ENCODE measurements around the gene RAB7A.
A peak's percentile ranks its signal among the peaks of the same experiment; 100 is the strongest.

RAB7A gene

DNA sequence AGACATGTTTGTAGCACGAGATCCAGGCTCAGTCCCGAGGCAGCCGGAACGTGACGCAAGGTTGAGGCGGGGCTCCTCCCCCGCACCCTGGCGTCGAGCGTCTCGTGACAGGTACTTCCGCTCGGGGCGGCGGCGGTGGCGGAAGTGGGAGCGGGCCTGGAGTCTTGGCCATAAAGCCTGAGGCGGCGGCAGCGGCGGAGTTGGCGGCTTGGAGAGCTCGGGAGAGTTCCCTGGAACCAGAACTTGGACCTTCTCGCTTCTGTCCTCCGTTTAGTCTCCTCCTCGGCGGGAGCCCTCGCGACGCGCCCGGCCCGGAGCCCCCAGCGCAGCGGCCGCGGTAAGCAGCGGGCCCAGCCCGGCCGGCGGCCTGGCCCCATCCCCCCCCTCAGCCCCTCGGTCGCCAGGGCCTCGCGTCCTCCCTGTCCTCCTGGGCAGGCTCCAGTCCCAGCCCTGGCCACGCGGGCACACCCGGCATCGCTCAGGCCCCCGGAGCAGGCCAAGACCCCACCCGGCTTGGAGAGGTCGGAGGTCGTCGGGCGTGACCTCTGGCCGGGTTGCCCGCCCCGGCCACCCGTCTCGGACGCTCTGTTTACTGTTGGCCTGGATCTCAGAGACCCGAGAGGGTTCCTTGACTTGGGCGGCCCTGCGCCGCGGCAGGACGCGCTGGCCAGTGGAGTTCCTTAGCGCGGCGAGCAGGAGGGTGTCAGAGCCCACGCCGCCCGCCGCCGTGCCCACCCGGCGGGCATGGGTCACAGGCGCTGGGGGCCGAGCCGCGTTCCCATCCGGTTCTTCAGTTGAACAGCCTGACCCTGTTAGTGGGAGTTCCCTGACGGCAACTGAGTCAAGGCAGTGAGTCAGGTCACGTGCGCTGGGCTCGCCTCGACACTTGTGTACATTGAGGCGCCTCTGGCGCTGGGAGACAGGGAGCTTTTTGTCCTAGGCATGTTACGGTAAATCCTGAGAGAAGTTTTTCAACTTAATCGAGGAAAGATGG, at the start of gene RAB7A:
Gene RAB7A (plus strand): TSS at position 161 of the 994 bp plus-strand sequence. CDS start 69,185 bp downstream, outside the sequence.
- peak; percentile 91 to 95 for DNase-seq (ENCODE audit: low read depth in 2 of 2, low spot score in 1 of 2)

DNA sequence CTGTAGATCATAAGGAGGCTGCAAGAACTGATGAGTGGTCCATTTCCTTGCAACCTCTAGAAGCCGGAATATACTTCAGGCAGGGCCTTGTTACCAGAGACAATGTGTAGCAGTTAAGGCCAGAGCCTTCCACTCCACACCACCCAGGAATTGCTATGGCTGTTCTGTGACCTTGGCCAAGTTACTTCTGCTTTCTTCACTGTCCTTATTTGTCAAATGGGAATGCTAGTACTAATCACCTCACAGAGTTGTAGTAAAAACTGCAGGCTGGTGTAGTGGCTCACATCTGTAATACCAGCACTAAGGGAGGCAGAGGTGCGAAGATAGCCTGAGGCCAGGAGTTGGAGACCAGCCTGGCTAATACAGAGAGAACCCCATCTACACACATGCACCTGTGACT, 46.6 kb upstream of the RAB7A start:
- DNase-seq (ENCODE audit: low read depth in 2 of 2, low spot score in 1 of 2) = no peak

DNA sequence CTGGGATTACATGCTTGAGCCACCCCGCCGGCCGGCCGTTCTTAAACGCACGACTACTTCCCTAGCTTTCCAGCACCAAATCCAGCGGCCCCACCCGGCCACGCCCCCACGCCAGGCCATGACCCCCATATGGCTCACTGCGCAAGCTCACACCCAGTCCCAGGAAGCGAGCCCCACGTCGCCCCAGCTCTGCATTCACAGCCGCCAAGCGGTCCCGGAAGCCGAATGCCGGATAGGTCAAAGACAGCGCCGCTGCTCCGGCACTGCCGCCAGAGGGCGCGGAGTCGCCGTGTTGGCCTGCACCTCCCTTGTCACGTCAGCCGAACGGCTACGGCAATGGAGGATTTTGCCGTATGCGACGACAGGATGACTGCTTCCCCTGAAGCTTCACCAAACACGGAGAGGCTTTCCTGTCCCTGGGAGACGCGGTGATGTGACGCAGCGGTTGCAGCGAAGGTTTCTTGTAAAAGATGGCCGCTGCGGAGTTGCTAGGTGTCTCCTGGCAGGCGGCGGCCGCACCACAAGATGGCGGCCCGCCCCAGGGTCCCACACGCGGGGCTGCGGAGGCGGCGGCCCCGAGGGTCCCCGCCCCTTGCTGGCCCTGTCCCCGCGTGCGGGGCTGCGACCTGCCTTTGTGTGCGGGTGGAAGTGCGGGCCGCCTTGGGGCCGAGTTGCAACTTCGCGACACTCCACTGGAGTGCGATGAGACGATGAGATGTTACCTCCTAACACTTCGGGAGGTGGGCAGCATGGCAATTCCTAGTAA, 45.2 kb upstream of the RAB7A start:
- DNase-seq (ENCODE audit: low read depth in 2 of 2, low spot score in 1 of 2) = peak; percentile 91 to 95

DNA sequence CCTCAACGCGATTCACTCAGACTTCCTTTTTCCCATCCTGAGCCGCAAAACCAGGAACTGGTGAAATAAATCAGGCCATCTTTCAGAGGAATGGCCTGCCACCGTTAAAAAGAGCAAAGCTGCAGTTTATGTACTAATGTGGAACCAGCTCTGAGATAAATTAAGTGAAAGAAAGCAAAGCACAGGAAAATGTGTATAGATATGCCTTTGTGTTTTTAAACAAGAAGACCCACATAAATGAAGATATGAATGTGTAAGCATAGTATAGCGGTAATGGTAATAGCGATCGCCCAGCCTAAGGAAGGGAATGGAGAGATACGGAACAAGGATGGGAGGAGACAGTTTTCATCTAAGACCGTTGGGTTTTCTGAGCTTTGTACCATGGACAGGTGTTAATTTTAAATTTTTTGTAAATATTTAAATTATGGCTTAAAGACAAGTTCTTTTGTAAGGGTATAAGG, 44.6 kb upstream of the RAB7A start:
- no peak for DNase-seq (ENCODE audit: low read depth in 2 of 2, low spot score in 1 of 2)

DNA sequence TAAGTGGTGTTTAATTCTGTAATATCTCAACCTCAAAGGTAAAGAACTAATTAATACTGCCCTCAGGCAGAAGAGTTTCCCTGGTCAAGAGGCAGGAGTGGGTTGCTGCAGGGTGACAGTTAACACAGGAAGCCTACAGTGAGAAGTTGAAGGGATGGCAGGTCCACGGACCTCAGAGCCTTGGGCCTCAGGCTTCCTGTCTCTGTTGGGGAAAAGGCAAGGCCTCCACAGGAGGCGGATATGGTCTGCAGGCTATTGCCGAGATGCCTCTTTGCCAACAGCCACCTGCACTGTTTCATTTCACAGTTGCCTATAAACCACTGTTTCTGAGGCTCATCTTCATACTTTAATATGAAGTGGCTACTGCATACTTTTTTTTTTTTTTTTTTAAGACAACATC, 42.0 kb upstream of the RAB7A start:
- DNase-seq (ENCODE audit: low read depth in 2 of 2, low spot score in 1 of 2) = no peak

DNA sequence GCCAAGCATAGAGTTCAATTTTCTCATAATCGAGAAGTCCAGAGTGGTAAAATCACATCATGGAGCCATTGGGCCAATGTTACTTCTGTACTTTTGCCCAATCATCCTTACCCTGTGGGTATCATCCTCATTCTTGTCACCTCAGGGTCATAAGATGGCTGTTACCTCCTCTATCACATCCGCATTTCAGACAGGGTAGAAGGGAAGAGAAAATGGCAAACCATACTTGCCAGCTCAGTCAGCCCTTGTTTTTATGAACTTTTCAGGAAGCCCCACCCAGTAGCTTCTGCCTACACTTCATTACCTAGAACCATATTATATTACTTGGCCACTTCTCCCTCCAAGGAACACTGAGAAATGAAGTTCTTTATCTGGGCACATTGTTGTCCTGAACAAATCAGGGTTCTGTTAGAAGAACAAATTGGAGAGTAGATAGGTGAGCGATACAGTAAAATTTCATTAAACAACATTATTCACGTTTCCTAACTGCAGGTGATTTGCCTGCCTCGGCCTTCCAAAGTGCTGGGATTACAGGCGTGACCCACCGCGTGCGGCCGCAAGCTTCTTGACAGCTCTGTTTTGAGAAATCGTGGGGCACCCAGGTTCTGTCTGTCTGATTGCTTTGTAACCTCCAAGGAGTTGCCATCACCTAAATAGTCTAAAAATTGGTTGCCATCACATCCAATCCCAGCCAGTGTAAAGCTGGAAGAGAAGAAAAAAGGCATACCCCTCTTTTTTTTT, 40.8 kb upstream of the RAB7A start:
- DNase-seq (ENCODE audit: low read depth in 2 of 2, low spot score in 1 of 2) = no peak

DNA sequence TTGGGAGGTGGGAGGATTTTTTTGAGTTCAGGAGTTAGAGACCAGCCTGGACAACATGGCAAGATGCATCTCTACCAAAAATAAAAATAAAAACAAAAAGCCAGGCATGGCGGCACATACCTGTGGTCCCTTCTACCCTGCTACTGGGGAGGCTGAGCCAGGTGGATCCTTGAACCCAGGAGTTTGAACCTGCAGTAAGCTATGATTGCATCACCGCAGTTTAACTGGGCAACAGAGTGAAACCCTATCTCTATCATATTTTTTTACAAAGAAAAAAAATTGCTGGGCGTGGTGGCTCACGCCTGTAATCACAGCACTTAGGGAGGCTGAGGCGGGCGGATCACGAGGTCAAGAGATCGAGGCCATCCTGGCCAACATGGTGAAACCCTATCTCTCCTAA, 39.5 kb upstream of the RAB7A start:
- DNase-seq (ENCODE audit: low read depth in 2 of 2, low spot score in 1 of 2) = no peak

DNA sequence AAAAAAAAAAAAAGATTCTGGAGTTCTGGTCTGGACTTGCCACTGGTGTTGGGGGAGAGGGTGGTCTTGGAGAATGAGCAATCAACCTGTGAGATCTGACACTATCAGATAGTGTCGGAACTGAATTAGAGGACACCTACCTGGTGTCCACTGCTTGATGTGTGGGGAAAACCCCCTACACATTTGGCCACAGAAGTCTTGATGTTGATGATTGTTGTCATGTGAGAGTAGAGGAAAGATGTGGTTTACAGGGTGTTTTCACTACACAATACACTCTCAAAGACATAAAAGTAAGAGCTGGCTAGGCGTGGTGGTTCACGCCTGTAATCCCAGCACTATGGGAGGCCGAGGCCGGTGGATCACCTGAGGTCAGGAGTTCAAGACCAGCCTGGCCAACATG, 36.9 kb upstream of the RAB7A start:
- no peak for DNase-seq (ENCODE audit: low read depth in 2 of 2, low spot score in 1 of 2)

DNA sequence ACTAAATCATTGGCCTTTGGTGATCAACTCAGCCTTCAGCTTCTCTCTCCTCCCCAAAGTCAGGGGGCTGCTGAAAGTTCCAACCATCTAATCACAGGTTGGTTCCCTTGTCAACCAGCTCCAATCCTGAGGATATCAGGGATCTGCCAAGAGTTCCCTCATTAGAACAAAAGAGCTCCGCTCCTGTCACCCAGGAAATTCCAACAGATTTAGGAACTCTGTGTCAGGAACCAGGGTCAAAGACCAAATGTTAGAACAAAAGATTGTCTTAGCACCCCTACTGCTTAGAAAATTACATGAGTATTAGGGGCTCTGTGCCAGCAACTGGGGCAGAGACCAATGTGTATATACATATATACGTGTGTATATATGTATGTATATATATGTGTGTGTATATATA, 32.3 kb upstream of the RAB7A start:
- DNase-seq (ENCODE audit: low read depth in 2 of 2, low spot score in 1 of 2) = no peak

DNA sequence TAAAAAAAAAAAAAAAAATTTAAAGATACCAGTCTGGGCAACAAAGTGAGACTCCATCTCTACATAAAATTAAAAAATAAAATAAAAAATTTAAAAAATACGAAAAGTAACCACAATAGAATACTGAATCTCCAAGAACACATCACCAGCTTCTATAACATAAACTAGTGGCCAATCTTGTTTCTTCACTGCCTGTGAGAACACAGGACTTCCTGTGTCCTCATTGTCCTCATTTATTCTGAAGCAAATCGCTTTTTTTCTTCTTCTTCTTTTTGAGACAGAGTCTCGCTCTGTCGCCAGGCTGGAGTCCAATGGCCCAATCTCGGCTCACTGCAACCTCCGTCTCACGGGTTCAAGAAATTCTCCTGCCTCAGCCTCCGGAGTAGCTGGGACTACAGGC, 28.6 kb upstream of the RAB7A start:
- no peak for DNase-seq (ENCODE audit: low read depth in 2 of 2, low spot score in 1 of 2)

DNA sequence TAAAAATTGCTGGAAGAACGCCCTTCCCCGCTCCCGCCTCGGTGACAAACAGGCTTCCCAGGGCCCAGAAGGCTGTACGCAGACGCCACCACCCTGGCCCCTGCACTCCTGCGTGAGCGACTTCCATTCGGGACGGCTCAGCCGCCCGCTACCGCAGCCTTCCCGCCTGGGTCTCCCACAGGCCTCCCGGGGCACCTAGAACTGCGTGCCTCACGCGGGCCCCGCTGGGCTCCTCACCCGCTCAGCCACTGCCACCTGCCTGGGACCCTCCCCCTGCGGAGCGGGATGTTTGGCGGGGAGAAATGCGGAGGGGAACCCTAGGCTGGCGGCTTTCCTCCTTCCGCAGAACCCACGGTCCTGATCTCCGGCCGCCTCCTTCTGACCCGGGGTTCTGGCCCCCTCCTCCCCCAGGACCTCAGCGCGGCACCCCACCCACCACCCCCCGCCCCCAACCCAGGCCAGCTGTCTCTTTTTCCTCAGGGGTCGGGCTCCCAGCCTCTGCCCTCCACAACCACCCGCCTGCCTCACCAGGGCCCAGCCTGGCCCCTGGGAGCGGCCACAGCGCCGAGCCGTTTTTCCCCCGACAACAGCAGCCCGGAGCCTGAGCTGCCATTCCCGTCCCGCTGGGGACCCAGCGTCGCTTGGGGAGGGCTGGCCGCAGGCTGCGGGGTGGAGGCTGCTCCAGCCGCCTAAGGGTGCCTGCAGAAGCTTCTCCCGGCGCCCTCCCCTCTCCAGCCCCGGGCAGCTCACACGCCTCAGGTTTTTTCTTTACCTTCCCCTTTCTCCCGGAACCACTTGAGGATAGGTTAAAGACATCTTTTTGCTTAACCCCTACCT, 27.6 kb upstream of the RAB7A start:
- no peak for DNase-seq (ENCODE audit: low read depth in 2 of 2, low spot score in 1 of 2)

DNA sequence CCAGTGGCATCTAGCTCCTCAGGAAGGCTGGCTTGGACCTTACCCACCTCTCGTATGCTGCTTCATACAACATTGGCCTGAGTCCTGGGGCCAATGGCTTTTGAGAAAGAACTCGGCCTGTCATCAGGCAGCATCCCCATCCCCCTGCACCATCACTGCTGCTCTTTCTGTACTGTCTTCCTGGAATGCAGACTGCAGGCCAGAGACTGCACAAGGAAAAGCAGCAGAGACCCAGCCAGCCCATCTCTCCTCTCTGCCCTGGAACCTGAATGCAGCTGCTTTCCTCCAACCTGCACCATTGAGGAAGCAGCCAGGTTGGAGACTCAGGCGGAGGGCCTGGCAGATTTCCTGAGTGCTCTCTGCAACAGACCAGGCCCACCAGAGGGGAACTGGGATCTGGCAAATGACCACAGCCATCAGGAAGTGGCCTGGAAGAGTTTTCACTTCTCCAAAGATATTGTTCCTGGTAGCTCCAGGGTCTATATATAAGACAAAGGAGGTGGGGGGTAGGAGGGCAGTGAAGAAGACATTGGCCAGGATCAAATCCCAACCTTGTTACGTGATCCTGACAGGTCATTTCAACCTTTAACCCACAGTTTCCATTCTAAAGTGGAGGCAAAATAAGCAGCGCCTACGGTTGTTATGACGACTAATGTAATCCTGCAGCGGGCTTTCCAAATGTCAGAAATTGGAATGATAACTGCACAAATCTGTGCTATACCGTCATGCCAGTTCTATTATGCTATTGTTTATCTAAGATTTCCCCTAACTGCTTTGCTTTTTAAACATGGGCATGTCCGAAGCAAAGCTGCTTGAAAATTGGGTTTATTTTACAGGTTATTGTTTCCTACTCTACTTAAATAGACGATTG, 24.4 kb upstream of the RAB7A start:
- DNase-seq (ENCODE audit: low read depth in 2 of 2, low spot score in 1 of 2) = no peak

DNA sequence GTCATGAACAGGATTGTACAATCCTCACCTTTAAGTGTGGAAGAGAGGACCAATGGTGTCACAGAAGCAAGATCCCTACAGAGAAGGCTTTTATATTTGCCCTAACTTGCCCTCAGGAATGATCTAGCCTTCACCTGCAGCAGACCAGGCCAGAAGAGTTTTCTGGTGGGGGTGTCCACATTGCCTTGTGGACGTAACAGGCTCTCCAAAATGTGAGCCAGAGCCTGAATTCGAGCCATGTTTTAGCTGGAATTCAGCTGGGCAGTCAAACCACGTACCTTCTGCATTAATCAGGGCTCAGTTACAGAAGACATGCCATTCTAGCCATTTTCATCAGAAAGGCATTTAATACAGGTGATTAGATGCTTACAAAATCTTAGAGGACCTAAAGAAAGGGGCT, 23.6 kb upstream of the RAB7A start:
- no peak for DNase-seq (ENCODE audit: low read depth in 2 of 2, low spot score in 1 of 2)

DNA sequence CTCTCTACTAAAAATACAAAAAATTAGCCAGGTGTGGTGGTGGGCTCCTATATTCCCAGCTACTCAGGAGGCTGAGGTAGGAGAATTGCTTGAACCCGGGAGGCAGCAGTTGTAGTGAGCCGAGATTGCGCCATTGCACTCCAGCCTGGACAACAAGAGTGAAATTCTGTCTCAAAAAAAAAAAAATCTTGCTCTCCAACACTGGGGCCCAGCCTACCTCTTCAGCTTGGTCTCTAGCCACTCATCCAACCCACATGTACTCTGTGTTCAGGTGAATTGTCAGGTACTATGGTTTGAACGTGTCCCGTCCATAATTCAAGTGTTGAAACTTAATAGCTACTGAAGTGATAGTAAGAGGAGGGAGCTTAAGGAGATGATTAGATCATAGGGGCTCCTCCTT, 22.4 kb upstream of the RAB7A start:
- DNase-seq (ENCODE audit: low read depth in 2 of 2, low spot score in 1 of 2) = no peak

DNA sequence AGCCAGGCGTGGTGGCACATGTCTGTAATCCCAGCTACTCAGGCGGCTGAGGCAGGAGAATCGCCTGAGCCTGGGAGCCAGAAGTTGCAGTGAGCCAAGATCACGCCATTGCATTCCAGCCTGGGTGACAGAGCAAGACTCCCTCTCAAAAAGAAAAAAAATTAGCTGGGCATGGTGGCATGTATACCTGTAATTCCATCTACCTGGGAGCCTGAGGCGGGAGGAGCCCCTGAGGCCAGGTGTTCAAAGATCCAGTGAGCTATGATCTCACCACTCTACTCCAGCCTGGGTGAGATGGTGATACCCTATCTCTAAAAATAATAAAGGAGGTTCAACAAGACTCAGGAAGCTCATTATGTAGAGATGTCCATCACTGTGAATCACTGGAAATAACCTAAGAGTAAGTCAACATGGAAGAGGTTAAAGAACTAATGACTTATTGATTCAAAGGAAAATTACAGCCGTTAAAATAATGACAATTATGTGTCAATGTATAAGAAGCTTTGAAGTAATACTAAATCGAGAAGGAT, 19.8 kb upstream of the RAB7A start:
- DNase-seq (ENCODE audit: low read depth in 2 of 2, low spot score in 1 of 2) = no peak

DNA sequence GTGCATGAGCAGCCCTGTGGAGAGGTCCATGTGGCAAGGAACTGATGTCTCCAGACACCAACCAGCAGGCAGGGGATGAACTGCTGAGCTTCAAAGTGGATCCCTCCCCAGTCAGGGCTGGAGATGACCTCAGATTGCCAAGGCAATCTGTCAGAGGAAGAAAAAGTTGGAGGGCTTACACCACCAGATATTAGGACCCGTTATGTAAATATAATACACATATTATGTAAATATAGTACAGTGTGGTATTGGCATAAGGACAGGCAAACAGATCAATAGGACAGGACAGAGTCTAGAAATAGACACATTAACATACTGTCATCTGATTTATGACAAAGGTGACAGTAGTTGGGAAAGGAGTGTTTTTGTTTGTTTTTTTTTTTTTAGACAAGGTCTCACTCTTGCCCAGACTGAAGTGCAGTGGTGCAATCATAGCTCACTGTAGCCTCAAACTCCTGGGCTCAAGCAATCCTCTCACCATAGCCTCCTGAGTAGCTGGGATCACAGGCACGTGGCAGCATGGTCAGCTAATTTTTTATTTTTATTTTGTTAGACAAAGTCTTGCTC, 18.0 kb upstream of the RAB7A start:
- no peak for DNase-seq (ENCODE audit: low read depth in 2 of 2, low spot score in 1 of 2)

DNA sequence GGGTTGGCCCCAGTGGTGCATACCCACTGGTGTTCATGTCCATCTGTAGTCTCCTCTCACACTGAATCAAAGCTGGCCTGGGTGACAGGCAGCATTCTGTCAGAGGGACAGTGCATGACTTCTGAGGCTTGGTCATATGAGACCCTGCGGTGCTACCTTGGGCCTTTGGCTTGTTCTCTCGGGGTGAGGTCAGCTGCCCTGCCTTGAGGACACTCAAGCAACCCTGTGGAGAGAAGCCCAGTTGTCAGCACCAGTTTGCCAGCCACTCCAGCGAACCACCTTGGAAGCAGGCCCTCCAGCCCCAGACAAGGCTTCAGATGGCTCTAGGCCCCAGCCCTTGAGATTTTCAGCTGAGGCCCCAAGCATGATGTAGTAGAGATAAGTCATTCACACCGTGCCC, 16.9 kb upstream of the RAB7A start:
- DNase-seq (ENCODE audit: low read depth in 2 of 2, low spot score in 1 of 2) = no peak

DNA sequence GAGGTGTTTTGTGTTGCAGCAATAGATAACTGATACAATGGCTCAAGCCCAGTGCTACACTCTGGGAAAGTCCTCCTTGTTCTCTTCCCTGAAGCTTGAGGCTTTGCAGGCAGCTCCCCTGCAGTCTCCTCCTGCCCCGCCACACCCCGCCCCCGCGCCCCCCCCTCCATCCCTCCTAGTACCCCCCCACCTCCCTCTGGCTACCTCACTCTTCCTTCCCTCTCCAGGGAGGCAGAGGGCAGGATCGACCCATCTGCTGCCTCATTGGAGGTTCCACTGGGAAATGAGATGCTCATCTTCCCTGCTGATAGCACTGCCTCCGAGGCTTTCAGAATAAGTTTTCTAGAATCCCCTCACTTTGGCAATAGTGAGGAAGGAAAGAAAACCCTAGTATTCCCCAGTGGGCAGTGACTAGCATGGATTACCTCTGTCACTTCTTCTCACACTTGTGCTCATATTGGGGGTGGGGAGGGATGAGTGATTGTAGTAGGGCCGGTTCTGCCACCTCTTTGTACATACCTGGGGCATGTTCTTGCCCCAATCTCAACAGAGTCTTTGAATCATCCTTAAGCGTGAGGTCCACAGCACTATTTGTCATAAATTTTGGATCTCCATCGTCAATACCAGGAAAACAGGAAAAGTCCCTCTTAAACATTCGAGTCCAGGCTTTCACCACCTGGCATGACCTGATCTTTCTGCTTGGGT, 16.3 kb upstream of the RAB7A start:
- no peak for DNase-seq (ENCODE audit: low read depth in 2 of 2, low spot score in 1 of 2)
